Parathyroid adenoma (tissue), 2 donors: ENCODE measurements around the gene ZNF417.

Source experiments
- H2AFZ ChIP-seq: fragments of 300-600 bp; sonication (generic); one replicate; pipeline ENCODE4 v1.7.0; 2017; ENCODE audit warnings: antibody characterized with exemption, mild to moderate bottlenecking
- H3K27ac ChIP-seq: fragments of 300-600 bp; sonication (generic); one replicate; pipeline ENCODE4 v1.7.0; 2017
- H3K27me3 ChIP-seq: fragments of 300-600 bp; sonication (generic); one replicate; pipeline ENCODE4 v1.7.0; 2017; ENCODE audit warnings: low read length; ENCODE audit not compliant: control insufficient read depth, insufficient read depth
- H3K36me3 ChIP-seq: fragments of 300-600 bp; sonication (generic); one replicate; pipeline ENCODE4 v1.7.0; 2017; ENCODE audit warnings: low read length; ENCODE audit not compliant: control insufficient read depth, insufficient read depth
- H3K4me1 ChIP-seq: fragments of 300-600 bp; sonication (generic); one replicate; pipeline ENCODE4 v1.7.0; 2017; ENCODE audit warnings: control low read depth
- H3K4me2 ChIP-seq: fragments of 300-600 bp; sonication (generic); one replicate; pipeline ENCODE4 v1.7.0; 2017; ENCODE audit warnings: low read length
- H3K4me3 ChIP-seq: fragments of 300-600 bp; sonication (generic); one replicate; pipeline ENCODE4 v1.7.0; 2017; ENCODE audit warnings: low read depth, low read length
- H3K79me2 ChIP-seq: fragments of 300-600 bp; sonication (generic); one replicate; pipeline ENCODE4 v1.7.0; 2017; ENCODE audit warnings: control low read depth
- H3K9ac ChIP-seq: fragments of 300-600 bp; sonication (generic); one replicate; pipeline ENCODE4 v1.7.0; 2017; ENCODE audit warnings: mild to moderate bottlenecking
- H3K9me3 ChIP-seq: fragments of 300-600 bp; sonication (generic); one replicate; pipeline ENCODE4 v1.7.0; 2017; ENCODE audit warnings: low read length; ENCODE audit not compliant: control insufficient read depth
- CTCF ChIP-seq: fragments of 300-600 bp; sonication (generic); IDR thresholded peaks from one replicate; pipeline ENCODE4 v1.7.0; 2017; ENCODE audit warnings: antibody characterized with exemption, mild to moderate bottlenecking
- donor health status: primary hyperparathyroidism.

ZNF417 gene

GRCh38 chr19:57949702-57950101, 33.3 kb upstream of the ZNF417 start:
- Histone ChIP-seq H3K9me3 (no peaks in the 10 kb centered on the region), H3K27me3 (no peaks in the 10 kb centered on the region), H3K9ac (no peak overlapping the region), H3K36me3 (no peaks in the 10 kb centered on the region), H3K4me3 (no peak overlapping the region), H3K4me1 (peaks cover 6% of the 10 kb centered on the region), H3K79me2 (no peaks in the 10 kb centered on the region), H2AFZ (no peak overlapping the region), H3K4me2 (no peak overlapping the region), H3K27ac (no peak overlapping the region)
- TF ChIP-seq CTCF: no peak

GRCh38 chr19:57949296-57949695, 32.9 kb upstream of the ZNF417 start:
- no peak overlapping the region for H3K9ac ChIP-seq
- peaks cover 6% of the 10 kb centered on the region for H3K4me1 ChIP-seq
- H3K36me3 ChIP-seq: no peaks in the 10 kb centered on the region
- no peak for TF ChIP-seq CTCF
- H3K4me3 ChIP-seq: no peak overlapping the region
- H3K79me2 ChIP-seq: no peaks in the 10 kb centered on the region
- no peaks in the 10 kb centered on the region for H3K9me3 ChIP-seq
- H3K27me3 ChIP-seq: no peaks in the 10 kb centered on the region
- no peak overlapping the region for H3K4me2 ChIP-seq
- no peak overlapping the region for H2AFZ ChIP-seq
- no peak overlapping the region for H3K27ac ChIP-seq

- no peaks in the 10 kb centered on the region for H3K9me3 ChIP-seq
- peak within 1 kb of the TSS; percentile 73 for H3K27ac ChIP-seq
- H3K4me3 ChIP-seq: peak within 1 kb of the TSS; percentile 87
- peaks cover 6% of the 10 kb centered on the region for H3K4me1 ChIP-seq
- H3K36me3 ChIP-seq: no peaks in the 10 kb centered on the region
- H3K9ac ChIP-seq: peak within 1 kb of the TSS; percentile 76
- peak within 1 kb of the TSS; percentile 80 for H3K4me2 ChIP-seq
- H2AFZ ChIP-seq: peak within 1 kb of the TSS; percentile 87
- H3K27me3 ChIP-seq: no peaks in the 10 kb centered on the region
- peak; percentile 76 for TF ChIP-seq CTCF
- no peaks in the 10 kb centered on the region for H3K79me2 ChIP-seq
Observed at GRCh38 chr19:57947419-57948134, 31.2 kb upstream of the ZNF417 start, which contains the start of gene ZNF256. ZNF256 (minus strand) TSS chr19:57947706; CDS start chr19:57947474, 232 bp downstream.

- H3K79me2 ChIP-seq: no peaks in the 10 kb centered on the region
- H3K9me3 ChIP-seq: no peaks in the 10 kb centered on the region
- H3K9ac ChIP-seq: peak overlapping the region; percentile 76
- no peaks in the 10 kb centered on the region for H3K27me3 ChIP-seq
- peak overlapping the region; percentile 87 for H3K4me3 ChIP-seq
- TF ChIP-seq CTCF: no peak
- H2AFZ ChIP-seq: peak overlapping the region; percentile 87
- H3K4me1 ChIP-seq: peaks cover 6% of the 10 kb centered on the region
- peak overlapping the region; percentile 68 for H3K4me2 ChIP-seq
- peak overlapping the region; percentile 73 for H3K27ac ChIP-seq
- no peaks in the 10 kb centered on the region for H3K36me3 ChIP-seq
Observed at GRCh38 chr19:57947088-57947418, 30.7 kb upstream of the ZNF417 start.

GRCh38 chr19:57946316-57946715, 29.9 kb upstream of the ZNF417 start:
- no peaks in the 10 kb centered on the region for H3K9me3 ChIP-seq
- no peak overlapping the region for H2AFZ ChIP-seq
- peaks cover 6% of the 10 kb centered on the region for H3K4me1 ChIP-seq
- H3K36me3 ChIP-seq: no peaks in the 10 kb centered on the region
- peak overlapping the region; percentile 87 for H3K4me3 ChIP-seq
- no peaks in the 10 kb centered on the region for H3K27me3 ChIP-seq
- H3K79me2 ChIP-seq: no peaks in the 10 kb centered on the region
- peak overlapping the region; percentile 68 for H3K4me2 ChIP-seq
- no peak overlapping the region for H3K27ac ChIP-seq
- no peak for TF ChIP-seq CTCF
- H3K9ac ChIP-seq: no peak overlapping the region
